Fibroblast of peridontal ligament (primary cell): ENCODE measurements around the gene WDR41.
"Not testable (repeated sequence)": the region's sequence is repeated elsewhere in the genome, so short reads cannot be mapped to it uniquely, and the experiment has no call there.

Source experiments
- DNase-seq: peaks from one replicate; pipeline ENCODE4 v3.0.0-alpha.2; 2010; ENCODE audit errors: extremely low read depth

WDR41 gene

DNA sequence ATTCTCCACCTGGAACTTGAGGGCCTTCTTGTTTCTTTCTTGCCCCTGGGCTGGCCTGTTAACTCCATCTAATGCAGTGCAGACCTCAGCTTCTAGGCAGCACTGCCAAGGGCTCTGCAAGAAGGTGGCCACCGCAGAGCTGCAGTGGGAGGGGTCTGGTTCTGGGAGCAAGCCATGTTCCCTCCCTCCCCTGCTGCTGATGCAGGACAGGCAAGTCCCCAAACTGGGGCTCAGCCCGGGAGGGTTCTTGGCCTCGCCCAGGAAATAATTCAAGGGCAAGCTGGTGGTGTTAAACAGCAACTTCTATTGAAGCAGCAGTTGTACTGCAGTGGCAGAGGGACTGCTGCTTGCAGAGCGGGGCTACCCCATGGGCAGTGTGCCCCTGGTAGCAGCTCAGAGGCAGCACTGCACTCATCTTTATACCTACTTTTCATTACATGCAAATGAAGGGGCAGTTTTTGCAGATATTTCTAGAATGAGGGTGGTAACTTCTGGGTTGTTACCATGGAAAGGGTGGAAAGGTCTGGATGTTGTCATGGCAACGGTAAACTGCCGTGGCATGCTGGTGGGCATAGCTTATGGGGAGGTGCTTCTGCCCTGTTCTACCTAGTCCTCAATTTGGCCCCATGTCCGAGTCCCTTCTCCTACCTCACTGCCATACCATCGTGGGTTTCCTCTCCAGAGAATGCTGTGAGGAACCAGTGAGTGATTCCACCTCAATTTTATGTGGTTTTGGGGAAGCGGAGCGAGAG is 82.1 kb downstream of the WDR41 start:
- no peak for DNase-seq

DNA sequence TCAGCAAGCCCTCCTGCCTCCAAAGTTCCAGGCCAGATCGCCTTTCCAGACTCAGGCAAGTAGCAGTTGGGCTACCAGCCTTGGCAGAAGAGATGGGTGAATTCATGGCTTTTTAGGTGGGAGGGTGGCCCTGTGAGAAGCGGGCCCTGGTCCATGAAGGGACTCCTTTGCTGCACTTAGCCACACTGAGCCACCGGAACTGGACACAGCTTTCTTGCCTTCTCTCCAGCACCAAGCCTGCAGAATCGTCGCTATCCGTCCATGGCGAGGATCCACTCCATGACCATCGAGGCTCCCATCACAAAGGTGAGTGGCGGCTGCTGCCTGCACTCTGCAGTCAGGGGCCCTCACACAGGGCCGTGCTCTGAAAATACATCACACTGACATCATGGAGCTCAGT is 85.0 kb downstream of the WDR41 start:
- no peak for DNase-seq

DNA sequence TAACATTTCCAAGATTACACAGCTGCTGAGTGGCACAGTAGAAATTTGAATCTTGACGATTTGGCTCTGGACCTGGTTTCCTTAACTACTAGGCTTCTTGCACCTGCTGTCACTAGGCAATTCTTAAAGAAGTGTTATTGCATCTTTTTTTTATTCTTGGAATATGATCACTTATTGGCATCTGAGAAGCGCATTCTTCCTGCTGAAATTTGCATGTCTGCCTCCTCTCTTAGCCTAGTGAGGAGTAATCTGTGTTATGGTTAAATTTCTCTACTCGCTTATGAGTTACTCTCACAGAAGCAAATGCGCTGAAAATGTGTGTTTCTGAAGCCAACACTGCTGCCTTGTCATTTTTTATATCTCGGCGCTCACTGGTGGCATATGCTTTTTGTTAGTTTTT is 89.3 kb downstream of the WDR41 start:
- no peak for DNase-seq

DNA sequence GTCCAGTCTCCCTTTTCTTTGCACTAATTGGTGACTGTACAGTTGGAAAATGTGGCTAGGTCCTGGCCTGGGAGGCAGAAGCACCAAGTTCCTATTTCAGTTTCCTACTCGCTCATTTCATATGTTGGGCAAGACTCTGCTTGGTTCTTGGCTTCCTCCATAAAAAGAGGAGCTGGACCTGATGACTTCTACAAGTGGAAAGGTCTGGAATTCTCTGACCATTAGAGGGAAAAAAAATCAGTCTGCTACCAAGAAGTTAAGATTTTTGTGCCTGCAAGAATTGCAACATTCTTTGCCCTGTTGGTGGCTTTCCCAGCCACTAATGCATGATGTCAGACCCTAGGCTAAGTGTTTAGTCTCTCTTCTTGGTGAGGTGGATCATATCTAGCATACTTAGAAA is 91.5 kb downstream of the WDR41 start:
- peak; percentile 67 for DNase-seq

DNA sequence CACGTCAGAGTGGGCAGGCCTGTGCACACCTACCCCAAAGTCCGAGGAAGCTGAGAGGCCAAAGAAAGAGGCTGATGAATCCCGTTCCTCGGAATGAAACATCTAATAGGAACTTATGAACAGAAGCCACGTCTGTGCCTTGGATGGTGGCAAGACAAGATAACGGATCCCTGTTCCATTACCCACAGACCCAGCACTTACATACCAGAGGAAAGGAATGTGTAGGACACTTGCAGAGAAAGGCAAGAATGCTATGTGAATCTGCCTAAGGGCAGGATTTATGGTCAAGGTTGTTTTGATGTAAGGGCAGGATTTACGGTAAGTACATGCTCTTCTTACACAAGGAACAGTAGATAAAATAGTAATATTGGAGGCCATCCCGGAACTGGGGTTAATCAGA is 93.2 kb downstream of the WDR41 start:
- DNase-seq: no peak

DNA sequence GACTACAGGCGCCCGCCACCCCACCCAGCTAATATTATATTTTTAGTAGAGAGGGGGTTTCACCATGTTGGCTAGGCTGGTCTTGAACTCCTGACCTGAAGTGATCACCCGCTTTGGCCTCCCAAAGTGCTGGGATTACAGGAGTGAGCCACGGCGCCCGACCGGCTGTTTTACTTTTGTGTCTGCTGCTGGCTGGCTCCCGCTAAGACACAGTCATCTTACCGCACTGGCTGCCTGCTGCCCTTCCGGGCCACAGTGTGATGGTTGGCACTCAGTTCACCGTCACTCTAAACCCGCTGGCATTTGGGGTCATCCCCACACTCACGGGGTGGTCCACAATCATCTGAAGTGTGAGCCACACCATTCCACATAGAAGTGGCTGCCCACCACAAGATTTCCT is 93.7 kb downstream of the WDR41 start:
- DNase-seq: no peak

DNA sequence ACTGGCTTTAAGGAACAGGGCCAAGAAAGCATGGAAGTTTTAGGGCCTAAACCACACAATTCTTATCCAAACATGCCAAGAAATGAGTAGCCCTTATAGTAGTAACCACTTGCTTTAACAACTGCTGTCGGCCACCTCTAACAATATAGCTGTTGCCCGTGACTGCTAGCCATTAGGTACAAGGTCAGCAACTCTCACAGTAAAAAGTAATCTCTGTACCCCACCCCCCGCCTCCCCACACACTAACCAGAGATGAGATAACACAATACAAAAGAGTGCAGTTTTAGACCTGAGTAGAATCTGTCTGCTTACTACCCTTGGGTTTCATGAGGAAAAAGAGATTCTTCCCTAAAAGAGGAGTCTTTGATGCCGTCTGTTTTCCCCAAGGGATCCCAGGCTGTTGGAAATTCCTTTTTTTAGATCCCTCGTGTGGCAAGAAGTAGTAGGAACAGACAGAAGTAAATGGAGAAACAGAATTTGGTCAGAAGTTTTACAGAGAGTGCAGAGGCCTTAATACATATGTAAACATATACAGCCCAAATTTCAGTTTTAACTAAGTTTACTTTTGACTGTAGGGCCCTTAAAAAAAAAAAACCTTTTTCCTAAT is 94.3 kb downstream of the WDR41 start:
- no peak for DNase-seq

DNA sequence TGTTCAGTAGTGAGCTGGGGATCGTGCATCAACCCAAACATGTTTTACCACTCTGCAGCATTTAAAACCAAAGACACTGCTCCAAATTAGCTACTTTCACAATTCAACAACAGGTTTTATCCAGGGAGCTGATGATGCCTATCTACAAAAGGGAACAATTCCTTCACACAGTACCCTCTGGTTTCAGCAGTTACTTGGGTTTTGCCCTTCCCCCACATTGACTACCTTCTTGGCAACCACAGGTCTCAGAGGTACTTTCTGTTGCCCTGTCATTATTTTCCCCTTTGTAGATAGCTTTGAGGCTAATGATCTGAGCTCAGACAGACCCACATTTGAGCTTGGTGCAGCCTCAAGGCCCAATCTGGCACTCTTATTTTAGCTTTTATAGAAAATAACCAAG is 96.1 kb downstream of the WDR41 start:
- DNase-seq: no peak

DNA sequence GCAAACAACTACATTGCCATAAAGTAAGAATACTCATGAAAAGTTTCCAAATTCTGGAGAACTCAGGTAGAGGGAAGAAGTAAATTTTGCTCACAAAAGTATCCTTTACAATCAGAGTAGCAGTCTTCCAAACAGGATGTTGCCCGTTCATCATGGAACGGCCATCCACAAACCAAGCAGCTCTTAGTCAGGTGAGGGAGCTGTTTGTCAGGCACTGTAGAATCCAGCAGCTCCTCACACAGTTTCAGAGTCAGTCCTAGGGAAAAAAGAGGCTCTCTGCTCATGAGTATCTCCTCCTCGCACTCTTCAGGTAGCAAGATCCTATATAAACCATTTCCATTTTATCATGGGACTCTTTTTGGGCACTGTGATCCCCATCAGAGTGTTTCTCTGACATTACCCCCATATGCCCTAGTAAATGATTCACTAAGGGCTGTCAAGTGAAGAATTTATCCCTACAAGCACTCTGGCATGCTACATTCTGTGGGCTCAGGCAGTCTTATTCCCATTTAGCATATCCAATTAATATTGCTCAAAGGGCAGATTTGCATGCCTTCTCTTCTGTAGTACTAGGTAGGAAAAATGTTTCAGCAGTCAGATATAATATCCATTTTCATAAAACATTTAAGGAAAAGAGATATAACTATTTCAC is 97.9 kb downstream of the WDR41 start:
- no peak for DNase-seq

DNA sequence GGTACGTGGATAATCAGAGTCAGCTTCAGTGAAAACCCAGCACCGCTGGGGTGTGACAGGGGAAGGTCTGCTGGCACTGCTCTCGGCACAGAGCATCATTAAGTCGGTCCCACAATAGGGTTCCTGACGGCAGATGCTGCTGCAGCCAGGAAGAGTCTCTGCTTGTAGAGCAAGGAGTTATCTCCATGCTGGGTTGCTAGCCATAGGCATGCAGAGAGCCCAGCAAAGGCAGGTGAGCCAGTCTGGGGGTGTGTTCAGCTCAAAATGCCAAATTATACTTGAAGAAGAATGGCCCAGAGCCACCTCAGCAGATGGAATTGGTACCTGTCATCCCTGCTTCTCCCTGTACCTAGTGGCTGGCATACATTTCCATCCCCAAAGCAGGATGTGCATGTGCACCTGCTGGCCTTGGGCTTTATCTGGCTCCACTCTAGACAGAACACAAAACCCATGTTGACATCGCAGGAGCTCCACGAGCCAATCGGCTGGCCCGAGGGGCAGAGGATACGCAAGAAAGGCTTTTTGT is 100.8 kb downstream of the WDR41 start:
- DNase-seq: no peak

DNA sequence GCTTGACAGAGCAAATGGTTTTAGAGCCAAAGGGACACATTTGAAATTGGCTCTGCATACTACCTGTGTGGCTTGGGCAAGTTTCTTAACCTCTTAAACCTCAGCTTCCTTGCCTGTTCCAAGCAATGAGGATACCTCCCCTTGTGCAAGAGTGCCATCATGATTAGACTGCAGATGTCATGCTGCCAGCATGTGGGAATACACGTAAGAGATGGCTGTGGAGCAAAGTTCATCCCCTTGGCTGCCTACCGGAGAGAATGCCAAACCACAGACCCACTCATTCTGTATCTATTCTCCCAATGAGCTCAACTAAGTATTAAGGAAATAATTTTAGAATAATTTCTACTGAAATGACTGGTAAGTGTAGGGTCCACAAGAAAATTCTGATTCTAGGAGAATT is 101.3 kb downstream of the WDR41 start:
- peak; percentile 86 for DNase-seq

DNA sequence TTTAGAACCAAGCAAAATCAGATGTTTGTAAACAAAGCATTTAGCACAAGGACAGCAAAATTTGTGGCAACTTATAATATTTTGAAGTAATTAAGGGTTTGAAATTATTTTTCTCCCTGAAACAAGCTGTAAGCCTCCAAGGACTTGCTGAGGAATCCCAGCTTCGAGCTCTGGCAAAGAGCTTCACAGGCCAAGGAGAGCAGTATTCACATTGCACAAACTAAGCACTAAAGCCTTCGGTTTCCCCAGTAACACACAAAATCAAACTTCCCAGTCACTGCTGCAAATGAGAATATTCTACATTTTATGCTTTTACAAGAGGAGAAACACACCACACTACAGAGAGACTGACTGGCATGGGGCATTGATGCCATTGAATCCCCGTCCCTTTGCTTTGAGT is 101.9 kb downstream of the WDR41 start:
- peak; percentile 60 for DNase-seq

DNA sequence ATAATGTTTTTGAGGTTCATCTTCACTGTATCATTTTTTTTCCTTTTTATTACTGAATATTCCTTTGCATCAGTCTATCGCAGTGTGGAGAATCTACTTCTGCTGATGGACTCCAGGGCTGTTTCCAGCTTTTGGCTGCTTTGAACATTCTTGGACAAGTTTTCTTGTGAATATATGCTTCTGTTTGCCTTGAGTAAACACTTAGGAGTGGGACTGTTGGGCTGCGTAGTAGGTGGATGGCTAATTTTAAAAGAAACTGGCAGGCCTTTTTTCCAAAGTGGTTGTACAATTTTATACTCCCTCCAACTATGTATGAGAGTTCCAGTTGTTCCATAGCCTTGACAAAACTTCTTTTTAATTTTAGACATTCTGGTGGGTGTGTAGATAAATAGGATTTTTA is 102.4 kb downstream of the WDR41 start:
- no peak for DNase-seq

DNA sequence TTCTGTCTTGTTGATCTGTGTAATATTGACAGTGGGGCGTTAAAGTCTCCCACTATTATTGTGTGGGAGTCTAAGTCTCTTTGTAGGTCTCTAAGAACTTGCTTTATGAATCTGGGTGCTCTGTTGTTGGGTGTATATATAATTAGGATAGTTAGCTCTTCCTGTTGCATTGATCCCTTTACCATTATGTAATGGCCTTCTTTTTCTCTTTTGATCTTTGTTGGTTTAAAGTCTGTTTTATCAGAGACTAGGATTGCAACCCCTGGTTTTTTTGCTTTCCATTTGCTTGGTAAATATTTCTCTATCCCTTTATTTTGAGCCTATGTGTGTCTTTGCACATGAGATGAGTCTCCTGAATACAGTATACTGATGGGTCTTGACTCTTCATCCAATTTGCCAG is 105.8 kb downstream of the WDR41 start:
- not testable (repeated sequence) for DNase-seq

DNA sequence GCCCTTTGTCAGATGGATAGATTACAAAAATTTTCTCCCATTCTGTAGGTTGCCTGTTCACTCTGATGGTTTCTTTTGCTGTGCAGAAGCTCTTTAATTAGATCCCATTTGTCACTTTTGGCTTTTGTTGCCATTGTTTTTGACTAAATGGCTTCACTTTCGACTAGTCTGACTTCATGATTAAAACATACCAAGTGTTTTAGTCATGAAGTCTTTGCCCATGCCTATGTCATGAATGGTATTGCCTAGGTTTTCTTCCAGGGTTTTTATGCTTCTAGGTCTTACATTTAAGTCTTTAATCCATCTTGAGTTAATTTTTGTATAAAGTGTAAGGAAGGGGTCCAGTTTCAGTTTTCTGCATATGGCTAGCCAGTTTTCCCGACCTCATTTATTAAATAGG is 108.8 kb downstream of the WDR41 start:
- not testable (repeated sequence) for DNase-seq
